Activated CD4-positive, alpha-beta T cell treated with anti-CD3 and anti-CD28 coated beads, Interleukin-2, Interleukin-6, amounts not matched to agents 100 ng/mL and 50 ng/mL, durations not matched to agents 16 hours and 8 hours (primary cell): Measurements from ENCODE around the gene BARX2.

Source experiments
- DNase-seq: peaks from one replicate; pipeline ENCODE4 v3.0.0-alpha.2; 2020

BARX2 gene

GRCh38 chr11:129404731-129405130 lies 29.1 kb downstream of the BARX2 start:
- DNase-seq, result no peak

DNA sequence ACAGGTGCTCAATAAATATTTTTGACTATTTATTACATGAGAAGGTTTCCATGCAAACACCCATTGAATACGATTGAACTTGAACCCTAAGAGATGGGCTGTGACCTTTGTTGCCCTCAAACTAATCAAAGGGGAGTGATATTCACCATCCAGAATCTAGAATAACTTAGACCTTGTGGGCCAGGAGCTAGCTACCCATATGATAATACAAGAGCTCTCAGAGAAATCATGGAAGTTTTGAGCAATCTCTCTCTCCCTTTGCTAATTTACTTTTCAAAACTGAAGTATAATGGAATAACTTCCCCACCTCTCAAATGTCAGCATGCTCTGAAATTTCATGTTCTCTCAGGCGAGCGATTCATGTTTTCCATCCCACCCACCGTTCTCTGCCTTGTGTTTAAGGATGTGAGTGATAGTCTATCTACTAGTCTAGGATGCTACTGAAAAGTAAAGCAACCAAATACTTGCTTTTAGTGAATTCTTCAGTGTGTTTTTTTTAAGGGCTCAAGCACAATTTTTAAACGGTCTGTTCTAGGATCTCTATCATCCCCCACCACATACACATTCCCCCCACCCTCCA lies 33.3 kb downstream of the BARX2 start:
- no peak for DNase-seq

GRCh38 chr11:129410395-129410960 lies 34.8 kb downstream of the BARX2 start:
- DNase-seq, result no peak

DNA sequence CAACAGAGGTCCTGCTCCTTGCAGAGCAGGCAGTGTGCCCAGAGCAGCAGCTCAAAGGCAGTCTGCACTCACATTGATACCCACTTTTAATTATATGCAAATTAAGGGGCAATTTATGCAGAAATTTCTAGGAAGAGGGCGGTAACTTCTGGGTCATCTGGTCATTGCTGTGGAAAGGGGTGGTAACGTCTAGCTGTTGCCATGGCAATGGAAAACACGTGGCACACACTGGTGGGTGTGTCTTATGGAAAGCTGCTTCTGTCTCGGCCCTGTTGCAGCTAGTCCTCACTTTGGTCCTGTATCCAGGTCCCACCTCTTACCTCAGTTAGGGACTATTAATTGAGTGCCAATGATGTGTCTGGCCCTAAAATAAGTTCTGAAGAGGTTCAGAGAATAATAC lies 36.8 kb downstream of the BARX2 start:
- no peak for DNase-seq

- DNase-seq, result no peak
These were observed 38.7 kb downstream of the BARX2 start for GRCh38 chr11:129414144-129414872.

- no peak for DNase-seq
These were observed 40.6 kb downstream of the BARX2 start for GRCh38 chr11:129416080-129416820.

DNA sequence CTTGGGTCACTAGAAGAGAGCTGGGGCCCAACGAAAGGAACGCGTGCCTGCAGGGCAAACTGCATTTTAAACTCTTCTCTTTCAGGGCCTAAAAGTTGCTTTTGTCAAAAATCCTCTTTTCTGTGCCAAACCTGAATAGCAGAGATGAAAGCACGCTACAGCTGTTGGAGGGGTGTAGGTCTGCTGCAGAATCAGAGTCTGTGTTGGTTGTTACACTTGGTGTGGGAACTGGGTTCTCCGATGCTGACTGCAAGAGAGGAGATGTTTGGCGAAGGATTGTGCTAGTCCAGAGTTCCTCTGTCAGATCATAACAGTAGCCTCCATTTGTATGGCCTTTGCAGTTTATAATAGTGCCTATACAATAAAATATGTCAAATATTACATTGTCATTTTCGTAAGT lies 41.8 kb downstream of the BARX2 start:
- DNase-seq, result no peak

DNA sequence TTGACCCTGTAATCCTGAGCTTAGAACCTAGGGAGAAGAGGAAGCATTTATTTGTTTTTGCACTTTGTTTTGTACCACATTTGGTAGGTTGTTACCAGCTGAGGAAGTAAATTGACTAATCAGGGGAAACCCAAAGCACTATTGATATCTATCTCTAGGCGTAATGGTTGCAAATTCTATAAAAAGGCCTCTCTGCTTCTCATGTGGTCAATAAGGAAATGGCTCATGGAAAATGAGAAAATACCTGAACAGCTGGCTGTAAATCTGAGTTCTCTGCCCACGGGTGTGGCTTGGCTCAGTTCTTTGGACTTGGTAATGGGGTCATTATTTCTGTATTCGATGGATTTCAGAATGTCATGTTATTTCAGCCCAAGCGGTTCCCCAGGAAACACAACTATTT lies 42.4 kb downstream of the BARX2 start:
- peak; percentile 43 for DNase-seq

GRCh38 chr11:129419386-129419785 lies 43.7 kb downstream of the BARX2 start:
- no peak for DNase-seq

DNA sequence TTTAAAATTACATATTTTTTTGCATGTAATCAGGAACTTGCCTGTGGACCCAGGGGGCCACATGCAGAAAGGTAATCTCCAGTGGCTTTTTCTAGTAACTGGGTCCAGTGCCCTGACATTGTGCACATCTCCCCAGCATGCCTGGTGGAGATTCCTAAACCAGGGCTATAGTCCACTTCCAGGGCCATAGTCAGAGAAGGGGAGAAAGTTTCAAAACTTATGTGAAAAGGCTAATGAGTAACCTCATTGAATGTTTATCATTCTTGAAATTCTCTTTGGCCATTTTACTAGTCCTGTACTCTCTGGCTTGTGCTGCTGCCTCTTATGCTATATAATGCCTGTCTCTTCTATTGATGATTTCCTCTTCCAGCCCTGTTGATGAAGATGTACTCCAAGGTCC lies 47.8 kb downstream of the BARX2 start:
- no peak for DNase-seq

DNA sequence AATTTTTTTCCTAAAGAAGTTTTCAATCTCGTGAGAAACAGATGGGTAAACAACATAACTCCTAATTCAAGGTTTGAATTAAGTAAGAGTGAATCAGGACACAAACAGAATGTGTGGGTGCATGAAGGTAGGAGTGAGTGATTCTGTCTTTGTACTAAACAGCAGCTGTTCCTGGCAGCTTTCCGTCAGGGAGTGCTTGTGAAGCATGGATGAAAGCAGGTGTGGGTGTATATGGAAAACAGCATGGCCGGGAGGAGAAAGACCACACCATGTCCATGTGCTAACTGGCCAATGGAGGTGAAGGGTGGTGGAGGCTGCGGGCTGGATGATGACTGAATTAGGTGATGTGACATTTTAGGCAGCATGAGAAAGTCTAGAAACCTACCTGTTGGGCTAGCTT lies 49.6 kb downstream of the BARX2 start:
- DNase-seq, result no peak

GRCh38 chr11:129426038-129426437 lies 50.4 kb downstream of the BARX2 start:
- no peak for DNase-seq

GRCh38 chr11:129426776-129427175 lies 51.1 kb downstream of the BARX2 start:
- DNase-seq, result no peak

- no peak for DNase-seq
These were observed 51.7 kb downstream of the BARX2 start for GRCh38 chr11:129427376-129427775.

- no peak for DNase-seq
These were observed 52.3 kb downstream of the BARX2 start for GRCh38 chr11:129427816-129428406.

- DNase-seq, result no peak
These were observed 52.9 kb downstream of the BARX2 start for GRCh38 chr11:129428557-129428956.

- DNase-seq, result peak; percentile 20
These were observed 59.2 kb downstream of the BARX2 start for GRCh38 chr11:129434641-129435498.

GRCh38 chr11:129435499-129436245 lies 60.0 kb downstream of the BARX2 start:
- DNase-seq, result no peak

DNA sequence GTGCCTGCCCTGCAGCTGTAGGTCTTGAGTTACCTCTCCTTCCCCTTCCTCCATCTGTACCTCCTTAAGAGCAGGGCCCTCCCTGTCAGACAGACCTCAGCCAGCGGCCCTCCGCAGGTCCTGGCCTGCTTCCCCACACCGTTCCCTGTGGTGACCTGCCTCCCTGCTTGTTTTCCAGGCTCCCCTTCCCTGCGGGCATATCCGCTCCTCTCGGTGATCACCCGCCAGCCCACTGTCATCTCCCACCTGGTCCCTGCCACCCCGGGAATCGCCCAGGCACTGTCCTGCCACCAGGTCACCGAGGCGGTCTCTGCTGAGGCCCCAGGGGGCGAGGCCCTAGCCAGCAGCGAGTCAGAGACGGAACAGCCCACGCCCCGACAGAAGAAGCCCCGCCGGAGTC lies 60.9 kb downstream of the BARX2 start:
- DNase-seq, result no peak

DNA sequence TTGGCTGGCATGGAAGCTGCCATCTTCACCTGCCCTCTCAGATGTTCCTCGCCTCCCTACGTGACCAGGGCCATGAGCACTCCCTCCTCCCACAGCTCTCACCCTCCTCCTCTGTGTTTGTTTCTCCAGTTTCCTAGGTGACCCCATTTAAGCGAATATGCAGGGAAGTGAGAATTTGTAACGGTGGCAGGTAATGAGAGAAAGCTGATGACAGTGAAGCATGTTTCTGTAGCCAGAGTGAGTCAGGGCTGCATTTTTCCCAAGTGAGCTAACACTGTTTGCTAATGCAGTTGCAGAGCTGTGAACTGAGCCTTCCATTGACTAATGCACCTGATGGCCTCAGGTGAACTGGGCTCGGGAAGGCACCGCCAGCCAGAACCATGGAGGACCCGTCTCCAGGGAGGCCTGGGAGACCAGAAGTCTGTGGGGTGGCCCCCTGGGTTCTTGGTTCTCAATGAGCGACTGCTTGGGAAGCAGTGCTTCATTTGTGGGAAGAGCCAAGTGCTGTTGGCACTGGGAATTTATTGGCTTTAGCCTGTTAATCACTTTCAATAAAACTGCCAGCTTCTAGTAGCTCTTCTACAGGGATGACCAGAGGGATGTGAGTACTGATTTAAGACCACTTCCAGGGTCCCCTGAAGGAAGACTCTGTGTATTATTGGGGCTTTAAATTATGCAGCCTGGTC lies 64.5 kb downstream of the BARX2 start:
- no peak for DNase-seq

GRCh38 chr11:129442171-129442570 lies 66.5 kb downstream of the BARX2 start:
- no peak for DNase-seq
